ENCODE data around the gene CAMK2N1. TPM values are rescaled to one million over a fixed set of nuclear protein-coding genes. Genes with fewer than 3 reads are reported as not detected.

Gene CAMK2N1
- total and polyA plus RNA-seq, 2 donors from 2014 or later = 80.6 to 120 TPM

DNA sequence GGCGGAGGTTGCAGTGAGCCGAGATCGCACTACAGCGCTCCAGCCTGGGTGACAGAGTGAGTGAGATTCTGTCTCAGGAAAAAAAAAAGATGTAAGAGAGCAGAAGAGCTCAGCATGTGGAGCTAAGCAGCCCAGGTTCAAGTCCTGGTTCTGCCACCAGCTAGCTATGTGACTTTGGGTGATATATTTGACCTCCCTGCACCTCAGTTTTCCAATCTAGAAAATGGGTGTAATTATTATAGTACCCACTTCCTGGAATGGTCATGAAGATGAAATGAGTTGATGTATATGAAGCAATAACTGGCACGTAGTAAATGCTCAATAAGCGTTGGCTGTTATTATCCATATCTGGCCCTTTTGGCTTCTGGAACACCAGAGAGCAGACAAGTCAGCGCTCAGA is 38.2 kb downstream of the CAMK2N1 start:
- no peak overlapping the region for H3K9ac ChIP-seq (ENCODE audit: low read length in 3 of 3)
- no peak overlapping the region for H3K4me3 ChIP-seq (ENCODE audit: low read length in 3 of 3)
- no peak overlapping the region for H3K27ac ChIP-seq (ENCODE audit: low read depth in 2 of 2, low read length in 2 of 2)
- no peaks in the 10 kb centered on the region for H3K27me3 ChIP-seq (ENCODE audit: control insufficient read depth, insufficient read depth, low read length)
- DNase-seq (no peak), FAIRE-seq (no peak)
- TF ChIP-seq, protein P1, sequence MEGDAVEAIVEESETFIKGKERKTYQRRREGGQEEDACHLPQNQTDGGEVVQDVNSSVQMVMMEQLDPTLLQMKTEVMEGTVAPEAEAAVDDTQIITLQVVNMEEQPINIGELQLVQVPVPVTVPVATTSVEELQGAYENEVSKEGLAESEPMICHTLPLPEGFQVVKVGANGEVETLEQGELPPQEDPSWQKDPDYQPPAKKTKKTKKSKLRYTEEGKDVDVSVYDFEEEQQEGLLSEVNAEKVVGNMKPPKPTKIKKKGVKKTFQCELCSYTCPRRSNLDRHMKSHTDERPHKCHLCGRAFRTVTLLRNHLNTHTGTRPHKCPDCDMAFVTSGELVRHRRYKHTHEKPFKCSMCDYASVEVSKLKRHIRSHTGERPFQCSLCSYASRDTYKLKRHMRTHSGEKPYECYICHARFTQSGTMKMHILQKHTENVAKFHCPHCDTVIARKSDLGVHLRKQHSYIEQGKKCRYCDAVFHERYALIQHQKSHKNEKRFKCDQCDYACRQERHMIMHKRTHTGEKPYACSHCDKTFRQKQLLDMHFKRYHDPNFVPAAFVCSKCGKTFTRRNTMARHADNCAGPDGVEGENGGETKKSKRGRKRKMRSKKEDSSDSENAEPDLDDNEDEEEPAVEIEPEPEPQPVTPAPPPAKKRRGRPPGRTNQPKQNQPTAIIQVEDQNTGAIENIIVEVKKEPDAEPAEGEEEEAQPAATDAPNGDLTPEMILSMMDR (IDR thresholded peaks at IDR 0.05; ENCODE audit: borderline replicate concordance, extremely low read depth, insufficient read depth) = no peak
- no peaks in the 10 kb centered on the region for H3K9me3 ChIP-seq (ENCODE audit: control insufficient read depth in 2 of 3, insufficient read depth in 1 of 3, low read length in 3 of 3)
- no peaks in the 10 kb centered on the region for H3K36me3 ChIP-seq (ENCODE audit: control insufficient read depth in 2 of 3, insufficient read depth in 3 of 3, low read length in 3 of 3)
- intact Hi-C loops (cut with DNase I) = no loop called here
- no peaks in the 10 kb centered on the region for H3K4me1 ChIP-seq (ENCODE audit: control insufficient read depth in 2 of 3, insufficient read depth in 2 of 3, low read depth in 1 of 3, low read length in 3 of 3)

DNA sequence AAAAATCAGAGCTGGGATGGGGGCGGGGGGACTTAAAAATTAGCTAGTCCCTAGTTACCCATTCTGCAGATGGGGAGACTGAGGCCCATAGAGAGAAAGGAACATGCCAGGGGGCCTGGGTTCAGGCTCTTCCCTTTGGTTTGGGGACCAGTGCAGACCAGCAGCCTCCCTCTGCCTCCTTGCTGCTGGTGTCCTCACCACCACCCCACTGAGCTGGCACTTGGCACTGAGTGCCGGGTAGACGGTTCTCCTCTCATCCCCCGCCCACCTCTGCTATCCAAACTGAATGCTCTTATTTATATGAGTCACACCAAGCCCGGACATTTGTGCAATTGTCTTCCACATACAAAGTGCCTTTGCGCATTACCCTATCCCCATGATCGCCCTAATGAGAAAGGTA is 39.2 kb downstream of the CAMK2N1 start:
- Histone ChIP-seq H3K4me3 (ENCODE audit: low read length in 3 of 3) (no peak overlapping the region), H3K4me1 (ENCODE audit: control insufficient read depth in 2 of 3, insufficient read depth in 2 of 3, low read depth in 1 of 3, low read length in 3 of 3) (no peaks in the 10 kb centered on the region), H3K36me3 (ENCODE audit: control insufficient read depth in 2 of 3, insufficient read depth in 3 of 3, low read length in 3 of 3) (no peaks in the 10 kb centered on the region), H3K27ac (ENCODE audit: low read depth in 2 of 2, low read length in 2 of 2) (no peak overlapping the region), H3K9ac (ENCODE audit: low read length in 3 of 3) (no peak overlapping the region), H3K9me3 (ENCODE audit: control insufficient read depth in 2 of 3, insufficient read depth in 1 of 3, low read length in 3 of 3) (no peaks in the 10 kb centered on the region), H3K27me3 (ENCODE audit: control insufficient read depth, insufficient read depth, low read length) (no peaks in the 10 kb centered on the region)
- intact Hi-C loops (cut with DNase I) = no loop called here
- DNase-seq (no peak), FAIRE-seq (no peak)
- TF ChIP-seq, protein P1 (IDR thresholded peaks at IDR 0.05; ENCODE audit: borderline replicate concordance, extremely low read depth, insufficient read depth) = no peak

DNA sequence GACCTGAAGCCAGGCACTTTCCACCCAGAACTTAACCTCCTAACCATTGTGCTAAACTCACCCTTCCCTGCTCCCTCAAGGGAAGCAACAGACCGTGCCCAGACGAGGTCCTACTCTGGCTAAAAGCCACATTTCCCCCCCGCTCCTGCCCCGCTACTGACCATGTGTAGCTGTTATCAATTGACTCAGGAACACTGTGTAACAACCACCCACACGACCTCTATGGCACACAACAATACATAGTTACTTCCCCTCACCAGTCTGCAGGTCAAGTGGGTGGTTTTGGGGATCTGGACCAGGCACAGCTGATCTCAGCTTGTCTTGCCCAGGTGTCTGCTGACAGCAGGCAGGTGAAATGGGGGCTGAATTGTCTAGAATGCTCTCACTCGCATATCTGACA is 40.1 kb downstream of the CAMK2N1 start:
- no peak overlapping the region for H3K27ac ChIP-seq (ENCODE audit: low read depth in 2 of 2, low read length in 2 of 2)
- H3K4me3 ChIP-seq (ENCODE audit: low read length in 3 of 3) = no peak overlapping the region
- H3K36me3 ChIP-seq (ENCODE audit: control insufficient read depth in 2 of 3, insufficient read depth in 3 of 3, low read length in 3 of 3) = no peaks in the 10 kb centered on the region
- intact Hi-C loops (cut with DNase I) = no loop called here
- no peak overlapping the region for H3K9ac ChIP-seq (ENCODE audit: low read length in 3 of 3)
- DNase-seq = no peak
- no peaks in the 10 kb centered on the region for H3K27me3 ChIP-seq (ENCODE audit: control insufficient read depth, insufficient read depth, low read length)
- TF ChIP-seq, protein P1 (IDR thresholded peaks at IDR 0.05; ENCODE audit: borderline replicate concordance, extremely low read depth, insufficient read depth) = no peak
- no peaks in the 10 kb centered on the region for H3K4me1 ChIP-seq (ENCODE audit: control insufficient read depth in 2 of 3, insufficient read depth in 2 of 3, low read depth in 1 of 3, low read length in 3 of 3)
- no peaks in the 10 kb centered on the region for H3K9me3 ChIP-seq (ENCODE audit: control insufficient read depth in 2 of 3, insufficient read depth in 1 of 3, low read length in 3 of 3)
- no peak for FAIRE-seq

Data from kidney (tissue), 14 donors.